Measurements from ENCODE around the gene ABCC9.

Gene ABCC9

GRCh38 chr12:21962821-21963220 is 21.6 kb upstream of the ABCC9 start:
- Histone ChIP-seq H4K91ac (ENCODE audit: low read depth, low read length) (no peak overlapping the region), H3K79me1 (ENCODE audit: low read length) (no peaks in the 10 kb centered on the region)
- WGBS (ENCODE audit: extremely low coverage, insufficient coverage, insufficient read length), result no CpG with 5 or more reads among the region's 5 CpGs

GRCh38 chr12:21962236-21962635 is 21.0 kb upstream of the ABCC9 start:
- no peak overlapping the region for H2AFZ ChIP-seq (ENCODE audit: insufficient read depth, low read length, poor library complexity)

More at GRCh38 chr12:21962821-21963220, 21.6 kb upstream of the ABCC9 start:
- peaks cover 5% of the 10 kb centered on the region for H3K9me3 ChIP-seq (ENCODE audit: insufficient read depth, low read depth, low read length)
- DNase-seq, result no peak
- no peak overlapping the region for H2BK120ac ChIP-seq (ENCODE audit: insufficient read depth, low read length, poor library complexity)
- no peak overlapping the region for H3K9ac ChIP-seq (ENCODE audit: low read length)
- no peak overlapping the region for H2BK12ac ChIP-seq (ENCODE audit: low read length)
- H3K4me2 ChIP-seq (ENCODE audit: low read length), result no peak overlapping the region
- H3K4ac ChIP-seq (ENCODE audit: low read depth, low read length), result no peak overlapping the region
- H2AK5ac ChIP-seq (ENCODE audit: low read length), result no peak overlapping the region
- H4K8ac ChIP-seq (ENCODE audit: low read depth, low read length), result no peak overlapping the region
- no peak overlapping the region for H3K27ac ChIP-seq (ENCODE audit: low read depth, low read length)
- no peaks in the 10 kb centered on the region for H3K36me3 ChIP-seq (ENCODE audit: control insufficient read depth in 1 of 2, insufficient read depth in 2 of 2, low read length in 2 of 2)
- no peak overlapping the region for H3K4me3 ChIP-seq (ENCODE audit: low read depth, low read length)
- no peak overlapping the region for H3K23ac ChIP-seq (ENCODE audit: low read length)
- no peaks in the 10 kb centered on the region for H3K4me1 ChIP-seq (ENCODE audit: control insufficient read depth in 1 of 2, insufficient read depth in 2 of 2, low read length in 2 of 2)
- no peaks in the 10 kb centered on the region for H3K27me3 ChIP-seq (ENCODE audit: insufficient read depth, low read length)
- H4K12ac ChIP-seq (ENCODE audit: low read depth, low read length), result no peak overlapping the region
- H3K79me2 ChIP-seq (ENCODE audit: control insufficient read depth, insufficient read depth, low read length, poor library complexity), result no peaks in the 10 kb centered on the region
- no peak overlapping the region for H2AFZ ChIP-seq (ENCODE audit: insufficient read depth, low read length, poor library complexity)
- no peak overlapping the region for H2BK5ac ChIP-seq (ENCODE audit: low read depth, low read length, poor library complexity)
- no peak overlapping the region for H3K18ac ChIP-seq (ENCODE audit: low read length)
- no peak overlapping the region for H3K14ac ChIP-seq (ENCODE audit: low read length)

GRCh38 chr12:21950649-21951048 is 9.4 kb upstream of the ABCC9 start:
- no peaks in the 10 kb centered on the region for H3K27me3 ChIP-seq (ENCODE audit: insufficient read depth, low read length)
- H3K27ac ChIP-seq (ENCODE audit: low read depth, low read length), result no peak overlapping the region
- no peak overlapping the region for H2BK12ac ChIP-seq (ENCODE audit: low read length)
- no peak overlapping the region for H3K14ac ChIP-seq (ENCODE audit: low read length)
- no peak overlapping the region for H2AFZ ChIP-seq (ENCODE audit: insufficient read depth, low read length, poor library complexity)
- H3K4me1 ChIP-seq (ENCODE audit: control insufficient read depth in 1 of 2, insufficient read depth in 2 of 2, low read length in 2 of 2), result no peaks in the 10 kb centered on the region
- H2BK120ac ChIP-seq (ENCODE audit: insufficient read depth, low read length, poor library complexity), result no peak overlapping the region
- H2AK5ac ChIP-seq (ENCODE audit: low read length), result no peak overlapping the region
- no peak overlapping the region for H3K9ac ChIP-seq (ENCODE audit: low read length)
- WGBS (ENCODE audit: extremely low coverage, insufficient coverage, insufficient read length), result no CpG with 5 or more reads among the region's 1 CpG
- H3K79me1 ChIP-seq (ENCODE audit: low read length), result no peaks in the 10 kb centered on the region
- no peaks in the 10 kb centered on the region for H3K36me3 ChIP-seq (ENCODE audit: control insufficient read depth in 1 of 2, insufficient read depth in 2 of 2, low read length in 2 of 2)
- H3K18ac ChIP-seq (ENCODE audit: low read length), result no peak overlapping the region
- H3K23ac ChIP-seq (ENCODE audit: low read length), result no peak overlapping the region
- no peak overlapping the region for H2BK5ac ChIP-seq (ENCODE audit: low read depth, low read length, poor library complexity)
- no peak overlapping the region for H3K4me3 ChIP-seq (ENCODE audit: low read depth, low read length)
- no peaks in the 10 kb centered on the region for H3K9me3 ChIP-seq (ENCODE audit: insufficient read depth, low read depth, low read length)
- H3K4me2 ChIP-seq (ENCODE audit: low read length), result no peak overlapping the region
- no peak overlapping the region for H4K12ac ChIP-seq (ENCODE audit: low read depth, low read length)
- no peak overlapping the region for H4K8ac ChIP-seq (ENCODE audit: low read depth, low read length)
- H4K91ac ChIP-seq (ENCODE audit: low read depth, low read length), result no peak overlapping the region
- no peaks in the 10 kb centered on the region for H3K79me2 ChIP-seq (ENCODE audit: control insufficient read depth, insufficient read depth, low read length, poor library complexity)
- H3K4ac ChIP-seq (ENCODE audit: low read depth, low read length), result no peak overlapping the region
- no peak for DNase-seq

More at GRCh38 chr12:21962236-21962635, 21.0 kb upstream of the ABCC9 start:
- Histone ChIP-seq H4K12ac (ENCODE audit: low read depth, low read length) (no peak overlapping the region), H3K79me1 (ENCODE audit: low read length) (no peaks in the 10 kb centered on the region), H3K9ac (ENCODE audit: low read length) (no peak overlapping the region), H2BK120ac (ENCODE audit: insufficient read depth, low read length, poor library complexity) (no peak overlapping the region), H2BK12ac (ENCODE audit: low read length) (no peak overlapping the region), H3K18ac (ENCODE audit: low read length) (no peak overlapping the region), H2BK5ac (ENCODE audit: low read depth, low read length, poor library complexity) (no peak overlapping the region), H3K36me3 (ENCODE audit: control insufficient read depth in 1 of 2, insufficient read depth in 2 of 2, low read length in 2 of 2) (no peaks in the 10 kb centered on the region), H3K9me3 (ENCODE audit: insufficient read depth, low read depth, low read length) (peaks cover 5% of the 10 kb centered on the region), H4K8ac (ENCODE audit: low read depth, low read length) (no peak overlapping the region), H3K14ac (ENCODE audit: low read length) (no peak overlapping the region), H4K91ac (ENCODE audit: low read depth, low read length) (no peak overlapping the region), H3K27ac (ENCODE audit: low read depth, low read length) (no peak overlapping the region), H3K79me2 (ENCODE audit: control insufficient read depth, insufficient read depth, low read length, poor library complexity) (no peaks in the 10 kb centered on the region), H3K4me3 (ENCODE audit: low read depth, low read length) (no peak overlapping the region), H3K4ac (ENCODE audit: low read depth, low read length) (no peak overlapping the region), H3K4me1 (ENCODE audit: control insufficient read depth in 1 of 2, insufficient read depth in 2 of 2, low read length in 2 of 2) (no peaks in the 10 kb centered on the region), H3K4me2 (ENCODE audit: low read length) (no peak overlapping the region), H2AK5ac (ENCODE audit: low read length) (no peak overlapping the region), H3K23ac (ENCODE audit: low read length) (no peak overlapping the region), H3K27me3 (ENCODE audit: insufficient read depth, low read length) (no peaks in the 10 kb centered on the region)
- no CpG with 5 or more reads among the region's 5 CpGs for WGBS (ENCODE audit: extremely low coverage, insufficient coverage, insufficient read length)
- no peak for DNase-seq

DNA sequence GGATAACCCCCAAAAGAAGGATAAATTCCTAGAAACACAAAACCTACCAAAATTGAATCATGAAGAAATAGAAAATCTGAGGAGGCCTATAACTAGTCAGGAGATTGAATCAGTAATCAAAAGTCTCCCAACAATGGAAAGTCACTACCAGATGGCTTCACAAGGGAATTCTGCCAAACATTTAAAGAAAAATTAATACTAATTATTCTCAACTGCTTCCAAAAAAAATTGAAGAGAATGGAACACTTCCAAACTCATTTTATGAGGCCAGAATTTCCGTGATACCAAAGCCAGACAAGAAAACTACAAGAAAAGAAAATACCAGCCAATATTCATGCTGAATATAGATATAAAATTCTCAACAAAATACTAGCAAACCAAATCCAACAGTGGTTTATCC is 7.8 kb upstream of the ABCC9 start:
- H3K4ac ChIP-seq (ENCODE audit: low read depth, low read length), result no peak overlapping the region
- H4K8ac ChIP-seq (ENCODE audit: low read depth, low read length), result no peak overlapping the region
- H4K91ac ChIP-seq (ENCODE audit: low read depth, low read length), result no peak overlapping the region
- no peak overlapping the region for H3K4me2 ChIP-seq (ENCODE audit: low read length)
- no peaks in the 10 kb centered on the region for H3K9me3 ChIP-seq (ENCODE audit: insufficient read depth, low read depth, low read length)
- no peak overlapping the region for H3K14ac ChIP-seq (ENCODE audit: low read length)
- H2BK5ac ChIP-seq (ENCODE audit: low read depth, low read length, poor library complexity), result no peak overlapping the region
- H2AFZ ChIP-seq (ENCODE audit: insufficient read depth, low read length, poor library complexity), result no peak overlapping the region
- H3K4me1 ChIP-seq (ENCODE audit: control insufficient read depth in 1 of 2, insufficient read depth in 2 of 2, low read length in 2 of 2), result no peaks in the 10 kb centered on the region
- H3K27ac ChIP-seq (ENCODE audit: low read depth, low read length), result no peak overlapping the region
- H3K23ac ChIP-seq (ENCODE audit: low read length), result no peak overlapping the region
- no CpG with 5 or more reads among the region's 1 CpG for WGBS (ENCODE audit: extremely low coverage, insufficient coverage, insufficient read length)
- H3K4me3 ChIP-seq (ENCODE audit: low read depth, low read length), result no peak overlapping the region
- no peak overlapping the region for H3K9ac ChIP-seq (ENCODE audit: low read length)
- H3K79me1 ChIP-seq (ENCODE audit: low read length), result no peaks in the 10 kb centered on the region
- no peaks in the 10 kb centered on the region for H3K36me3 ChIP-seq (ENCODE audit: control insufficient read depth in 1 of 2, insufficient read depth in 2 of 2, low read length in 2 of 2)
- no peak overlapping the region for H2BK120ac ChIP-seq (ENCODE audit: insufficient read depth, low read length, poor library complexity)
- no peak overlapping the region for H2BK12ac ChIP-seq (ENCODE audit: low read length)
- H3K79me2 ChIP-seq (ENCODE audit: control insufficient read depth, insufficient read depth, low read length, poor library complexity), result no peaks in the 10 kb centered on the region
- H4K12ac ChIP-seq (ENCODE audit: low read depth, low read length), result no peak overlapping the region
- no peak overlapping the region for H3K18ac ChIP-seq (ENCODE audit: low read length)
- H3K27me3 ChIP-seq (ENCODE audit: insufficient read depth, low read length), result no peaks in the 10 kb centered on the region
- no peak for DNase-seq
- H2AK5ac ChIP-seq (ENCODE audit: low read length), result no peak overlapping the region
